ENCODE measurements around the gene RBM20. TPM values are rescaled to one million over a fixed set of nuclear protein-coding genes. Genes with fewer than 3 reads are reported as not detected.

RBM20 gene
- total and polyA plus RNA-seq, 2 of the 4 experiments (the other 2 are of a cell fraction): under 0.01 to 0.15 TPM

DNA sequence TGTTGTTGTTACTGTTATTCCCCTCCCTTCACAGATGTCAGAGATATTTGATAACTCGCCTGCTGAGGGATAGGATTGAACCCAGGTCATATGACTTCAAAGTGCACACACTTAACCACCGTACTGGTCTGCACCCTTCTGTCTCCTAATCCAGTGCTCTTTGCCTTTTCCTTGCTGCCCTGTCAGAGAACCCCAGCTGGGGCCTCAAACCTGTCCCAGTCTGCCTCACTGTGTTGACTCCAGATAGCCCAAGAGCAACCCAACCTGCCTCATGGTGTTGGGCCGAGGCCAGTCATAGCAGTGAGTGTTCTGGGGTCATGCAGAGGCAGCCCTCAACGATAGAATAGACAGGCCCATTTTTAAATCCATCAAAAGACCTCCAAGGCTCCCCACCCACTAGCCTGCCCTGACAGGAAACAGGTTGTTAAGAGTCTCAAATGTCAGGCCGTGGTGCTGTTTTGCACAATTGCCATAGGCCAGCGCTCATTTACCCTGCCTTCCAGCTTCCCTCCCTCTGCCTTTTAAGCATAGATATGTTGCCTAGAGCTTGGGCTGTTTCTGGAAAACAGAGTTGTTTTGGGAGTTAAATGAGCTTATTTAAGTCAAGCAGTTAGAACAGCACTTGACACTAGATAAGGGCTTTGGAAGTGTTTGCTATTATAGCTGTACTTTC lies 190.6 kb downstream of the RBM20 start:
- Histone ChIP-seq H4K20me1 (ENCODE audit: insufficient read depth, low read length) (no peaks in the 10 kb centered on the region), H3K79me1 (ENCODE audit: low read depth in 1 of 2, low read length in 2 of 2) (no peaks in the 10 kb centered on the region), H3K18ac (ENCODE audit: low read depth, low read length) (no peak overlapping the region), H2AFZ (replicated peaks; ENCODE audit: low read length, poor library complexity) (no peak overlapping the region), H3K4me1 (ENCODE audit: control insufficient read depth, insufficient read depth, low read length) (no peaks in the 10 kb centered on the region; the same call in 1 of the 2 replicates), H3K4me2 (ENCODE audit: low read depth, low read length) (no peak overlapping the region), H3K23ac (ENCODE audit: low read depth, low read length) (no peak overlapping the region), H2AK5ac (ENCODE audit: low read depth, low read length) (no peak overlapping the region), H3K4ac (ENCODE audit: low read depth, low read length) (no peak overlapping the region), H2AK9ac (replicated peaks; ENCODE audit: low read depth, low read length, poor library complexity) (no peak overlapping the region), H3K14ac (replicated peaks; ENCODE audit: low read depth, low read length) (no peak overlapping the region), H3K27ac (ENCODE audit: insufficient read depth, low read length) (no peak overlapping the region), H3K36me3 (ENCODE audit: control insufficient read depth, insufficient read depth, low read length) (no peaks in the 10 kb centered on the region), H4K91ac (ENCODE audit: insufficient read depth, low read depth, low read length) (no peak overlapping the region; the same call in 1 of the 2 replicates), H2BK5ac (ENCODE audit: low read depth, low read length, poor library complexity, severe bottlenecking) (no peak overlapping the region), H3K9ac (ENCODE audit: low read depth, low read length) (no peak overlapping the region), H3K56ac (ENCODE audit: extremely low read depth, insufficient read depth, low read length) (no peak overlapping the region), H4K5ac (ENCODE audit: low read depth, low read length) (no peak overlapping the region), H2BK20ac (ENCODE audit: low read depth, low read length) (no peak overlapping the region), H3K27me3 (ENCODE audit: control insufficient read depth, insufficient read depth, low read length) (peaks cover 6% of the 10 kb centered on the region), H4K8ac (ENCODE audit: low read depth in 2 of 2, low read length in 2 of 2) (no peak overlapping the region), H3K9me3 (ENCODE audit: control insufficient read depth, insufficient read depth, low read length) (no peaks in the 10 kb centered on the region), H2BK120ac (ENCODE audit: low read depth, low read length) (no peak overlapping the region), H2BK15ac (ENCODE audit: low read depth, low read length) (no peak overlapping the region), H3K9me1 (ENCODE audit: insufficient read depth, low read length) (no peaks in the 10 kb centered on the region), H3K4me3 (ENCODE audit: insufficient read depth, low read depth, low read length) (no peak overlapping the region)
- in situ Hi-C loops (cut with MboI; ENCODE audit: low sequenced_read_pairs): no loop called here
- ChIA-PET CTCF (no interaction called here), POLR2A (ENCODE audit: unreplicated experiment) (no interaction called here)
- DNase-seq (no peak), ATAC-seq (ENCODE audit: low read depth) (0 out of 2 replicates have a peak, but pooled peaks have one; percentile 17)
- 72% methylated on average over 2 of the region's 6 CpGs; no CpG with 5 or more reads in 1 of the 2 experiments for WGBS, 2 experiments (ENCODE audit: extremely low coverage in 2 of 2, insufficient read length in 1 of 2)
- BruUV-seq (replicated peaks): no TSS peak
- no peak for TF ChIP-seq CEBPB (IDR thresholded peaks at IDR 0.05; ENCODE audit: low read depth, low read length)
- TF ChIP-seq MAZ (IDR thresholded peaks at IDR 0.05; ENCODE audit: borderline replicate concordance, low read depth, low read length): no peak
- dilution Hi-C loops (cut with HindIII; ENCODE audit: low sequenced_read_pairs, unreplicated experiment): no loop called here
- intact Hi-C loops (cut with micrococcal nuclease): no loop called here
